ENCODE results near the gene THY1. TPM values are rescaled to one million over a fixed set of nuclear protein-coding genes. Genes with fewer than 3 reads are reported as not detected.

Gene THY1
- total RNA-seq, 2 donors from 2014 or later, result 3.3 to 39.7 TPM

- 58% methylated on average over 5 of the region's 5 CpGs for WGBS
- no peak for DNase-seq (ENCODE audit: low spot score)
- intact Hi-C loops (cut with DNase I), result no loop called here
These were observed 20.0 kb downstream of the THY1 start for GRCh38 chr11:119403021-119403420.

GRCh38 chr11:119402470-119402869, 20.5 kb downstream of the THY1 start:
- H3K27ac ChIP-seq, result no peak overlapping the region
- H3K4me1 ChIP-seq (replicated peaks), result no peaks in the 10 kb centered on the region
- WGBS, result 86% methylated on average over 8 of the region's 8 CpGs
- no peaks in the 10 kb centered on the region for H3K27me3 ChIP-seq (replicated peaks; ENCODE audit: insufficient read depth)
- intact Hi-C loops (cut with DNase I), result no loop called here
- no peaks in the 10 kb centered on the region for H3K9me3 ChIP-seq
- TF ChIP-seq POLR2A (IDR thresholded peaks at IDR 0.05) (no peak), CTCF (IDR thresholded peaks at IDR 0.05) (no peak), POLR2AphosphoS5 (IDR thresholded peaks at IDR 0.05) (no peak)
- H3K36me3 ChIP-seq, result no peaks in the 10 kb centered on the region
- DNase-seq (ENCODE audit: low spot score), result no peak
- no peak overlapping the region for H3K4me3 ChIP-seq

More at GRCh38 chr11:119403021-119403420, 20.0 kb downstream of the THY1 start:
- no peak overlapping the region for H3K27ac ChIP-seq
- H3K27me3 ChIP-seq (replicated peaks; ENCODE audit: insufficient read depth), result no peaks in the 10 kb centered on the region
- TF ChIP-seq POLR2A (IDR thresholded peaks at IDR 0.05), result no peak
- TF ChIP-seq POLR2AphosphoS5 (IDR thresholded peaks at IDR 0.05), result no peak
- no peak for TF ChIP-seq CTCF (IDR thresholded peaks at IDR 0.05)
- no peaks in the 10 kb centered on the region for H3K9me3 ChIP-seq
- no peak overlapping the region for H3K4me3 ChIP-seq
- H3K36me3 ChIP-seq, result no peaks in the 10 kb centered on the region
- H3K4me1 ChIP-seq (replicated peaks), result no peaks in the 10 kb centered on the region

GRCh38 chr11:119400860-119401259, 22.1 kb downstream of the THY1 start:
- intact Hi-C loops (cut with DNase I), result no loop called here

GRCh38 chr11:119397740-119398139, 25.2 kb downstream of the THY1 start:
- Histone ChIP-seq H3K9me3 (no peaks in the 10 kb centered on the region), H3K4me3 (no peak overlapping the region), H3K4me1 (replicated peaks) (no peaks in the 10 kb centered on the region), H3K27ac (no peak overlapping the region), H3K27me3 (replicated peaks; ENCODE audit: insufficient read depth) (no peaks in the 10 kb centered on the region), H3K36me3 (no peaks in the 10 kb centered on the region)
- DNase-seq (ENCODE audit: low spot score), result no peak
- intact Hi-C loops (cut with DNase I), result no loop called here
- TF ChIP-seq POLR2A (IDR thresholded peaks at IDR 0.05) (no peak), POLR2AphosphoS5 (IDR thresholded peaks at IDR 0.05) (no peak), CTCF (IDR thresholded peaks at IDR 0.05) (no peak)

More at GRCh38 chr11:119400860-119401259, 22.1 kb downstream of the THY1 start:
- TF ChIP-seq CTCF (IDR thresholded peaks at IDR 0.05), result no peak
- DNase-seq (ENCODE audit: low spot score), result no peak
- no peaks in the 10 kb centered on the region for H3K4me1 ChIP-seq (replicated peaks)
- H3K27ac ChIP-seq, result no peak overlapping the region
- H3K27me3 ChIP-seq (replicated peaks; ENCODE audit: insufficient read depth), result no peaks in the 10 kb centered on the region
- no peaks in the 10 kb centered on the region for H3K36me3 ChIP-seq
- no peaks in the 10 kb centered on the region for H3K9me3 ChIP-seq
- no peak overlapping the region for H3K4me3 ChIP-seq

GRCh38 chr11:119396835-119397234, 26.1 kb downstream of the THY1 start:
- TF ChIP-seq CTCF (IDR thresholded peaks at IDR 0.05), result no peak
- H3K27ac ChIP-seq, result no peak overlapping the region
- intact Hi-C loops (cut with DNase I), result no loop called here
- DNase-seq (ENCODE audit: low spot score), result no peak
- 91% methylated on average over 1 of the region's 1 CpG for WGBS
- H3K4me1 ChIP-seq (replicated peaks), result no peaks in the 10 kb centered on the region
- H3K36me3 ChIP-seq, result no peaks in the 10 kb centered on the region
- no peaks in the 10 kb centered on the region for H3K27me3 ChIP-seq (replicated peaks; ENCODE audit: insufficient read depth)
- no peaks in the 10 kb centered on the region for H3K9me3 ChIP-seq
- H3K4me3 ChIP-seq, result no peak overlapping the region

All from prostate gland (tissue), 2 donors.